HepG2 (cell line): ENCODE data around the gene VAC14. TPM values are rescaled to one million over a fixed set of nuclear protein-coding genes. Genes with fewer than 3 reads are reported as not detected.

ENCODE experiments used
- CCDC6 ChIP-seq: sonication (generic); formaldehyde crosslinking; IDR thresholded peaks from 2 replicates; pipeline ENCODE4 v1.8.1; 2022; ENCODE audit warnings: mild to moderate bottlenecking, missing genetic modification reagents, moderate library complexity
- CHD4 ChIP-seq: fragments of 200-600 bp; sonication (generic); IDR thresholded peaks from 2 replicates; pipeline ENCODE4 v1.7.0; 2017; ENCODE audit warnings: mild to moderate bottlenecking, low read length, borderline replicate concordance
- NONO ChIP-seq, 2 experiments: fragments of 450-650 bp in 1 of 2; sonication (generic) in 1 of 2; formaldehyde crosslinking in 1 of 2; IDR thresholded peaks in 1 of 2; conservative IDR thresholded peaks in 1 of 2; 2 replicates each; pipeline versions ENCODE4 v1.6.1 to v1.8.0; 2017 to 2022; ENCODE audit warnings: mild to moderate bottlenecking in 1 of 2, missing genetic modification reagents in 1 of 2, moderate library complexity in 1 of 2
- NR2F6 ChIP-seq, 2 experiments: IDR thresholded peaks; 2 replicates each; pipeline ENCODE4 v1.6.1; 2016; ENCODE audit warnings: antibody characterized with exemption in 1 of 2, mild to moderate bottlenecking in 1 of 2
- SNRNP70 ChIP-seq: fragments of 200-400 bp; formaldehyde crosslinking; IDR thresholded peaks from 2 replicates; pipeline ENCODE4 v1.6.1; 2017; ENCODE audit warnings: mild to moderate bottlenecking, low read depth, low read length, moderate library complexity
- SP140L ChIP-seq: sonication (generic); formaldehyde crosslinking; IDR thresholded peaks from 2 replicates; pipeline ENCODE4 v1.4.0; 2020; ENCODE audit warnings: missing genetic modification reagents, borderline replicate concordance
- ZBTB38 ChIP-seq: sonication (generic); formaldehyde crosslinking; IDR thresholded peaks from 2 replicates; pipeline ENCODE4 v1.5.1; 2020; ENCODE audit warnings: mild to moderate bottlenecking, missing genetic modification reagents
- ZNF776 ChIP-seq: sonication (generic); formaldehyde crosslinking; IDR thresholded peaks from 2 replicates; pipeline ENCODE4 v1.4.0; 2020; ENCODE audit warnings: mild to moderate bottlenecking, missing genetic modification reagents
- polyA plus RNA-seq, 8 experiments: library from polyadenylated mRNA; depleted of rRNA in 3 of 8; stranded (reverse) in 7 of 8; unstranded in 1 of 8; fragments of >200 nt; fragmentation: Illumina TruSeq in 4 of 8; extraction: Trizol in 4 of 8; gene quantifications; 2 replicates each; pipeline versions ENCODE4 v1.2.1 to v1.2.3, GENCODE V29; 2011 to 2016; ENCODE audit warnings: low read depth in 4 of 8, missing spikeins in 1 of 8, mixed read lengths in 1 of 8; ENCODE audit not compliant: insufficient read depth in 1 of 8
- total RNA-seq, 5 experiments: library from RNA; depleted of rRNA; stranded (reverse); fragments of >200 nt; fragmentation: Illumina TruSeq; extraction: Trizol; gene quantifications; 2 replicates each; pipeline ENCODE4 v1.2.3, GENCODE V29; 2016; ENCODE audit warnings: low read depth in 1 of 5
- TF ChIP-seq, protein P1 (sequence below), 2 experiments: fragments of 450-650 bp in 1 of 2; sonication (generic) in 1 of 2; formaldehyde crosslinking in 1 of 2; IDR thresholded peaks; 2 replicates each; pipeline versions ENCODE4 v1.6.1 to v1.8.0; 2016 to 2022; ENCODE audit warnings: antibody characterized with exemption in 1 of 2, mild to moderate bottlenecking in 1 of 2, missing genetic modification reagents in 1 of 2
- TF ChIP-seq, protein P2 (sequence below), 2 experiments: sonication (generic) in 1 of 2; formaldehyde crosslinking in 1 of 2; IDR thresholded peaks; 2 replicates each; pipeline versions ENCODE4 v1.4.0 to v1.6.1; 2016 to 2020; ENCODE audit warnings: borderline replicate concordance in 1 of 2, low read depth in 1 of 2, mild to moderate bottlenecking in 1 of 2, missing genetic modification reagents in 1 of 2
- TF ChIP-seq, protein P3 (sequence below): sonication (generic); formaldehyde crosslinking; IDR thresholded peaks from 2 replicates; pipeline ENCODE4 v1.4.0; 2020; ENCODE audit warnings: mild to moderate bottlenecking, missing genetic modification reagents

Gene VAC14
- total and polyA plus RNA-seq, 2 of the 13 experiments (the other 11 are each of a cell fraction or from before 2014, with no cell fraction given): 23.5 to 24.6 TPM

DNA sequence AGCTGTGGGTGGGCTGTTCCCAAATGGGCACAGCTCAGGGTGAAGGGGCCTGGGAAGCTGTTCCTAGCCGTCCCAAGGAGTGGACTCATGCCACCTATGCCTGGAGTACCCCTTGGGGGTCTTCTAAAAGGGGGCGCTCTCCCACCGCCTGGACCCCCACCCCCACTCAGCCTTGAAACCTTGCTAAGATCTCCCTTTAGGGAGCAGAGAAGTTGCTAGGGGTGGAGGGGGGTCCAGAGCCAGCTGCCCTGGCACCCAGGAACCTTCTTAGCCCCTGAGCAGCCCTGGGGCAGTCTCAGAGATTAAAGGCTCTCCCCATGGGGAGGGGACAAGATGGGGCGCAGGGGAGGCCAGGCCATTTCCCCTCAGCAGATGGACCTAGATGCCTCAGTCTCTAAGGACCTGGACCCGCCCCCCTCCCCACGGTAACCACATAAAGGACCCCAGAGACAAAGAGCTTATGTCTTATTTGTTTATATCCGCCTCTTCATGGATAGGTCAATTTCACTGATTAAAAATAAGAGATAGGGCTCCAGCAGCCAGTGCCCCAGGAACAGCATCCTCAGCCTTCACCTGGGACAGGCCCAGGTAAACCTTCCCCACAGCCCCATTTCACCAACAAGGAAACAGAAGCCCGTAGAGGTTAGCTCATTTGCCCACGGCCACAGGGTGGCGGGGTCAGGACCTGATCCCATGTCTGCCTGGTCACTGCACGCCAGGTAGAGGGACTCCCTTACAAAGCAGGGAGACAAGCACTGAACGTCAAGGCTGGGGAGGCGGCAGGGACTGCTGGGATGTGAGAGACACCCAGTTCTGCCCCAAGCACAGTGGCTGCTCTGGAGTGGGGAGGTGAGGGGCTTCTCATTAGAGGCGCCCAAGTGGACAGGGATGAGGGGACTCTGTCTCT, 118.5 kb downstream of the VAC14 start (continued):
- TF ChIP-seq, protein P1, sequence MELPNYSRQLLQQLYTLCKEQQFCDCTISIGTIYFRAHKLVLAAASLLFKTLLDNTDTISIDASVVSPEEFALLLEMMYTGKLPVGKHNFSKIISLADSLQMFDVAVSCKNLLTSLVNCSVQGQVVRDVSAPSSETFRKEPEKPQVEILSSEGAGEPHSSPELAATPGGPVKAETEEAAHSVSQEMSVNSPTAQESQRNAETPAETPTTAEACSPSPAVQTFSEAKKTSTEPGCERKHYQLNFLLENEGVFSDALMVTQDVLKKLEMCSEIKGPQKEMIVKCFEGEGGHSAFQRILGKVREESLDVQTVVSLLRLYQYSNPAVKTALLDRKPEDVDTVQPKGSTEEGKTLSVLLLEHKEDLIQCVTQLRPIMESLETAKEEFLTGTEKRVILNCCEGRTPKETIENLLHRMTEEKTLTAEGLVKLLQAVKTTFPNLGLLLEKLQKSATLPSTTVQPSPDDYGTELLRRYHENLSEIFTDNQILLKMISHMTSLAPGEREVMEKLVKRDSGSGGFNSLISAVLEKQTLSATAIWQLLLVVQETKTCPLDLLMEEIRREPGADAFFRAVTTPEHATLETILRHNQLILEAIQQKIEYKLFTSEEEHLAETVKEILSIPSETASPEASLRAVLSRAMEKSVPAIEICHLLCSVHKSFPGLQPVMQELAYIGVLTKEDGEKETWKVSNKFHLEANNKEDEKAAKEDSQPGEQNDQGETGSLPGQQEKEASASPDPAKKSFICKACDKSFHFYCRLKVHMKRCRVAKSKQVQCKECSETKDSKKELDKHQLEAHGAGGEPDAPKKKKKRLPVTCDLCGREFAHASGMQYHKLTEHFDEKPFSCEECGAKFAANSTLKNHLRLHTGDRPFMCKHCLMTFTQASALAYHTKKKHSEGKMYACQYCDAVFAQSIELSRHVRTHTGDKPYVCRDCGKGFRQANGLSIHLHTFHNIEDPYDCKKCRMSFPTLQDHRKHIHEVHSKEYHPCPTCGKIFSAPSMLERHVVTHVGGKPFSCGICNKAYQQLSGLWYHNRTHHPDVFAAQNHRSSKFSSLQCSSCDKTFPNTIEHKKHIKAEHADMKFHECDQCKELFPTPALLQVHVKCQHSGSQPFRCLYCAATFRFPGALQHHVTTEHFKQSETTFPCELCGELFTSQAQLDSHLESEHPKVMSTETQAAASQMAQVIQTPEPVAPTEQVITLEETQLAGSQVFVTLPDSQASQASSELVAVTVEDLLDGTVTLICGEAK (IDR thresholded peaks at IDR 0.05): no peak
- TF ChIP-seq, protein P1 (CRISPR knock-in tag; IDR thresholded peaks at IDR 0.05): no peak
- TF ChIP-seq, protein P2, sequence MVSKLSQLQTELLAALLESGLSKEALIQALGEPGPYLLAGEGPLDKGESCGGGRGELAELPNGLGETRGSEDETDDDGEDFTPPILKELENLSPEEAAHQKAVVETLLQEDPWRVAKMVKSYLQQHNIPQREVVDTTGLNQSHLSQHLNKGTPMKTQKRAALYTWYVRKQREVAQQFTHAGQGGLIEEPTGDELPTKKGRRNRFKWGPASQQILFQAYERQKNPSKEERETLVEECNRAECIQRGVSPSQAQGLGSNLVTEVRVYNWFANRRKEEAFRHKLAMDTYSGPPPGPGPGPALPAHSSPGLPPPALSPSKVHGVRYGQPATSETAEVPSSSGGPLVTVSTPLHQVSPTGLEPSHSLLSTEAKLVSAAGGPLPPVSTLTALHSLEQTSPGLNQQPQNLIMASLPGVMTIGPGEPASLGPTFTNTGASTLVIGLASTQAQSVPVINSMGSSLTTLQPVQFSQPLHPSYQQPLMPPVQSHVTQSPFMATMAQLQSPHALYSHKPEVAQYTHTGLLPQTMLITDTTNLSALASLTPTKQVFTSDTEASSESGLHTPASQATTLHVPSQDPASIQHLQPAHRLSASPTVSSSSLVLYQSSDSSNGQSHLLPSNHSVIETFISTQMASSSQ (IDR thresholded peaks at IDR 0.05; ENCODE audit: low read depth): no peak
- TF ChIP-seq, protein P2 (CRISPR knock-in tag; IDR thresholded peaks at IDR 0.05; ENCODE audit: borderline replicate concordance): 0 out of 2 replicates have a peak, but pooled peaks have one; percentile 15
- TF ChIP-seq NONO (IDR thresholded peaks at IDR 0.05) (no peak), NONO (CRISPR knock-in tag; conservative IDR thresholded peaks at IDR 0.05) (0 out of 2 replicates have a peak, but pooled peaks have one; percentile 34), SNRNP70 (no peak), NR2F6 (IDR thresholded peaks at IDR 0.05) (no peak), NR2F6 (CRISPR knock-in tag; IDR thresholded peaks at IDR 0.05) (peak; percentile 51; the same call in 1 of the 2 replicates), ZBTB38 (CRISPR knock-in tag) (no peak), ZNF776 (CRISPR knock-in tag) (no peak), SP140L (CRISPR knock-in tag) (no peak), CCDC6 (0 out of 2 replicates have a peak, but pooled peaks have one; percentile 21), CHD4 (peak; percentile 43; the same call in 1 of the 2 replicates)
- TF ChIP-seq, protein P3, sequence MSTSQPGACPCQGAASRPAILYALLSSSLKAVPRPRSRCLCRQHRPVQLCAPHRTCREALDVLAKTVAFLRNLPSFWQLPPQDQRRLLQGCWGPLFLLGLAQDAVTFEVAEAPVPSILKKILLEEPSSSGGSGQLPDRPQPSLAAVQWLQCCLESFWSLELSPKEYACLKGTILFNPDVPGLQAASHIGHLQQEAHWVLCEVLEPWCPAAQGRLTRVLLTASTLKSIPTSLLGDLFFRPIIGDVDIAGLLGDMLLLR (CRISPR knock-in tag): no peak
- TF ChIP-seq, all 625 proteins: peak for 79
